ENCODE results near the gene OR2T11.
"Not testable (repeated sequence)": the region's sequence is repeated elsewhere in the genome, so short reads cannot be mapped to it uniquely, and the experiment has no call there.

The OR2T11 gene

DNA sequence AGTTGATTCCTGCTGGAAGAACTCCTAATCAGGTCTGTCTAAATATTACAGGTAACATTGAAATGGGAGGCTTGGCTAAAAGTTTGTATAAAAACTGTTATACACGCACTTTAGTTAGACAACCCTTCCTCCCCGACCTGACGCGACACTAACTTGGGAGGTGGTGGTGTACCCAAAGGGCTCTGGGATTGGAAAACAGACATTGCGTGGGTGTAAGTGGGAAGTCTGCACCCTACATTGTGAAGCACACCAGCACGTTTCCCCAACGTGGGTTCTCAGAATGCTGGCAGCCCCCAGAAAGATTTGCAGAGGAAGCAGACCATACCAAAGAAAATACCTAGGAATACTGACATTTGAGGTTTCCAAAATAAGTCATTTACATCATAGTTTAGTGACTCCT is 16.8 kb downstream of the OR2T11 start:
- DNase-seq (ENCODE audit: low spot score), result no peak

DNA sequence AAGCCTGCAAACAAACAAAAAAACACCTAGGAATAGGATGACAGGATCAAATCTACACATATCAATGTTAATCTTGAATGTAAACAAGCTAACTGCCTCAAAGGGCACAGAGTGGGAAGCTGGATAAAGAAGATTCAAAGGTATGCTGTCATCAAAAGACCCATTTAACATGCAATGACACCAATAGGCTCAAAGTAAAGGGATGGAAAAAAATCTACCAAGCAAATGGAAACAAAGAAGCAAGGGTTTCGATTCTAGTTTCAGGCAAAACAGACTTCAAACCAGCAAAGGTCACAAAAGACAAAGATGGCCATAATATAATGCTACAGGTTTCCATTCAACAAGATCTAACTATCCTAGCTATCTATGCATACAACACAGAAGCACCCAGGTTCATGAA is 21.1 kb downstream of the OR2T11 start:
- DNase-seq (ENCODE audit: low spot score), result no peak

DNA sequence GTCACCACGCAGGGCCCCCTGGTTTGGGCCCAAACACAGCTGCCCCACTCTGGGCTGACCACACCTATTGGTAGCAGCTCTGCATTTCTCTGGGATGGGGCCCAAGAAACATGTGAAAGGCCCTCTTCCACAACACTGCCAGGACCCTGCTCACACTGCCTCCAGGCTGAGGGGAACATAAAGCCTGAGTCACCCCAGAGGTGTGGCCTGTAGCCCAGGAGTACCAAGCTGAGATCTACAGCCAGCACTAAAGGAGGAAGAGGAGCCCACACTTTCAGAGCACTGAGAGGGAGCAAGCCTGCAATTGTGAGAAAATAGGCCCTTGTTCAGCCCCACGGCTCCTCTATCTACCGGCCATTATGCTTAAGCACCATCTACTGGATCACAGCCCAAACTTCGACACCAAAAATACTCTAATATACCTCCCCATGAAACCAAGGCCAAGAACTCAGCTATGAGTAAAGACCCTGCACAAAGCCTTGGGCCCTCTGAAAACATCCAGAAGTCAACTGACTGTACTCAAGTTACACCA is 22.9 kb downstream of the OR2T11 start:
- DNase-seq (ENCODE audit: low spot score), result no peak

DNA sequence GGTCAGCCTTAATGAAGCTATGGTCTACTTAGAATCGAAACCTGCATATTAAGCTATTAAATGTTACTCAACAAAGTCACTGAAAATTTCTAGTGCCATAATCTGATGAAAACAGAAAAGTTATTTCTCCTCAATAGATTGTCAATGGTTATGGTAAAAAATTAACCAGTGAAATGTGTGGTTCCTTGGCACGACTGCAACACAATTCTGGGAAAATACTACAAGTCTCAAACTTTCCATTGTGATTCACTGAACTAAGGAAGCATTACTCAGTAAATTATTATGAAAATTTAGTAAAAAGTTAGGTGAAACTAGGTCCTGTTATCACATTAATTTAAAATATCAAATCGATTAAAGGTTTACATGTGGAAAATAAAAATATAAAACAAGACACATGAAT is 24.6 kb downstream of the OR2T11 start:
- DNase-seq (ENCODE audit: low spot score), result no peak

DNA sequence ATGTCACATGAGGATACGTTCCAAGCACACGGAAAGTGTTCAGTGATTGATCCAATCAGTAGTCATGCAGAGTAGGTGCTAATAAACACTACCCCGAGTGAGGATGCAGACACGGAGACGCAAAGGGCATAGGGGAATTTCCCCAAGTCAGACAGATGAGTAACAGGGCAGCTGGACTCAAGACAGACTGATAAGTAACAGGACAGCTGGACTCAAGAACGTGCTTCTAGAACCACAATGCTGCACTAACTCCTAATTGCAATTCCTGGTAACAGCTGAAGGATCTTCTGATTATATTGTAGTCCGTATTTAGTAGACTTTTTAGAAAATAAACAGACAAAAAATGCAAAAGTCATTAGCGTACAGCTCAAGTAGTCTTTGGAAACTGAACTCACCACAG is 35.5 kb downstream of the OR2T11 start:
- DNase-seq (ENCODE audit: low spot score), result no peak

DNA sequence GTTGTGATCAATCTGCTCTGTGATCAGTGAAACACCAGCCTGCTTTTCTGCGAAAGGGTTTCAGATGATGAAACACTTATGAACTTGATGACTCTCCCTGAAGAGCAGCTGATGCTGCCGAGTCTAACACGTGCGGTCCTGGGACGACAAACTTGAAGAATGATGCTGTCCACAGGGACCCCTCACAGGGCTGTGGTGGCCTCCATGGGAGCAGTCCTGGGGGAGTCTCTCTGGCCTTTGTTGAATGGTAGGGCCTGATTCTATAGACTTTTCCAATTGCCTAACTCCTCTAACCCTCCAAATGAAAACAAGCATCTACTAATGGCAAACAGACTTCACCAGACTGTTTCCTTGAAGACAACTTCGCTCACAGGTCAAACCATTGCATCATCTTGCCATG is 37.3 kb downstream of the OR2T11 start, which contains the start of gene OR2T10:
Gene OR2T10, minus strand, starts transcription at position 112 of the 400 bp plus-strand sequence. CDS start 3,932 bp downstream, outside the sequence.
- DNase-seq (ENCODE audit: low spot score), result no peak

DNA sequence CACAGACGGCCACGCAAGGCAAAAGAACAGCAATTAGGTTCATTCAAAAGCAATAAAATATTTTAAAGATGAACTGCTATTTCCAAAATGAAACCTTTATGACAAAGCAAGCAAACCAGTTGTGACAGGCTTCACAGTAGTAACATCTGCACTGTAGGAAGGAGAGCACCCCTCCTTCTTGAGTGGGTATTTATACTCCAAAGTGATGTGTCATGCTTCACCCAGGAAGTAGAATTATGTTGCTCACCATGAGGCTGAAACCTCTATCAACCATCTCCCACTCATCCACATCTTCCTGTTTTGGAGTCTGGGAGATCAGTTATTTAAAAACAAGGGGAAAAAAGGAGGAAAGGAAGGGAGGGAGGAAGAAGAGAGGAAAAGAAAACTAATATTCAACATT is 38.3 kb downstream of the OR2T11 start:
- no peak for DNase-seq (ENCODE audit: low spot score)

DNA sequence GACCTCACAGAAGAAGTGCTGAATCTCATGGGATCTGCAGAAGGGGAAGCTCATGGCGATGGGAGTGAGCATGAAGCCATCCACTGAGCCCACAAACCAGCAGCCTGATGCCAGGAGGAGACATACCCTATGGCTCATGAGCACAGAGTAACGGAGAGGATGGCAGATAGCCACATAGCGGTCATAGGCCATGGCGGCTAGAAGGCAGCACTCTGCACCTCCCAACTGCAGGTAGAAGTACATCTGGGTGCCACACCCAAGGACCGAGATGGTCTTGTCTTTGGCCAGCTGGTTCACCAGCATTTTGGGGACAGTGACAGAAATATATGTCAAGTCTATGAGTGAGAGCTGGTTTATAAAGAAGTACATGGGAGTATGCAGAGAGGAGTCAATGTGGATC is 41.7 kb downstream of the OR2T11 start:
- no peak for DNase-seq (ENCODE audit: low spot score)

DNA sequence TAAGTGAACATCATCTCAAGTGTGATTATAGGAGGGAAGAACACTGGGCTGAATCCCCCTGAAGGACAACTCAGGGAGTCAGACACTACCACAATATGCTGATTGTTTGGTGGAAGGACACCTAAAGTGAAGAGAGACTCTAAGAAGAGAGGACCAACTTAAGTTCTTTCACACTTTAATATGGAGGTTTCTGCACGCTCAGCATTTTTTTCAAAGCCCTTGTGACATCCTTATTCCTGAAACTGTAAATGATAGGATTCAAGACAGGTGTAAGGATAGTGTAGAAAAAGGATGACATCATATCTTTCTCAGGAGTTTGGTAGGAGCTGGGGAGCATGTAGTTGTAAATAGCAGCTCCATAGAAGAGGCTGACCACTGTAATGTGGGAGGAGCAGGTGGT is 42.2 kb downstream of the OR2T11 start:
- no peak for DNase-seq (ENCODE audit: low spot score)

DNA sequence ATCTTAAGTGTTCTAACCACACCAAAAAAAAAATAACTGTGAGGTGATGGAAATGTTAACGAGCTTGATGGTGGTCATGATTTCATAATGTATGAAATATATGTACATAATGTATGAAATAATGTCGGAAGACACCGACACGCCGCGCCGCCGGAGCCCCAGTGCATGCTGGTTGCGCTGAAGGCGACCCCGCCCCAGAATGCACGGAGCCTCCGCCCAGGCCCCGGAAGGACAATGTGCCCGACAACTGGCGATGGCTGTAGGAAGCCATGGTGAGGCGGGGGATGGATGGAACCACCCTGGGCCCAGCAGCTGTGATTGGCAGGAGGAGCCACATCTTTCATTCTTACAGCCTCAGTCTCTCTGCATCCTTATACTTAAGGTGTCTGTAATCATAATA is 44.8 kb downstream of the OR2T11 start:
- no peak for DNase-seq (ENCODE audit: low spot score)

DNA sequence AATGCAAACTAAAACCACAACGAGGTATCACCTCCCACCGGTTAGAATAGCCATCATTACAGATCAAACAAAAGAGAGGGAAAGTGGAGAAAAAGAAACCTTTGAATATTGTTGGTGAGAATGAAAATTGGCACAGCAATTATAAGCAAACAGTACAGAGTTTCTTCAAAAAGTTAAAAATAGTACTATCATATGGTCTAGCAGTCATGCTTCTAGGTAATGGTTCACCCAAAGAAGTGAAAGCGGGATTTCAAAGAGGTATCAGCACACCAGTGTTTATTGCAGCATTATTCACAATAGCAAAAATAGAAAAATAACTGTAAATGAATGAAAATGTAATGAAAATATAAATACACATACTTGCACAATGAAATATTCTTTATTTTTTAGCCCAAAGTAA is 45.6 kb downstream of the OR2T11 start:
- DNase-seq (ENCODE audit: low spot score), result no peak

DNA sequence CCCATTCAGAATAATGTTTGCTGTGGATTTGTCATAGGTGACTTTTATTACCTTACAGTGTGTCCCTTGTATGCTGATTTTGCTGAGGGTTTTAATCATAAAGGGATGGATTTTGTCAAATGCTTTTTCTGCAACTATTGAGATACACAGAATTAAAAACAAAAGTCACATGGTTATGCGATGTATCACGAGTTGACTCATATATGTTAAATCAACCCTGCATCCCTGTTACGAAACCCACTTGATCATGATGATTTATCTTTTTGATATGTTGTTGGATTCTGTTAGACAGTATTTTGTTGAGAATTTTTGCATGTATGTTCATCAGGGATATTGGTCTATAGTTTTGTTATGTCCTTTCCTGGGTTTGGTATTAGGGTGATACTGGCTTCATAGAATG is 49.6 kb downstream of the OR2T11 start:
- no peak for DNase-seq (ENCODE audit: low spot score)

DNA sequence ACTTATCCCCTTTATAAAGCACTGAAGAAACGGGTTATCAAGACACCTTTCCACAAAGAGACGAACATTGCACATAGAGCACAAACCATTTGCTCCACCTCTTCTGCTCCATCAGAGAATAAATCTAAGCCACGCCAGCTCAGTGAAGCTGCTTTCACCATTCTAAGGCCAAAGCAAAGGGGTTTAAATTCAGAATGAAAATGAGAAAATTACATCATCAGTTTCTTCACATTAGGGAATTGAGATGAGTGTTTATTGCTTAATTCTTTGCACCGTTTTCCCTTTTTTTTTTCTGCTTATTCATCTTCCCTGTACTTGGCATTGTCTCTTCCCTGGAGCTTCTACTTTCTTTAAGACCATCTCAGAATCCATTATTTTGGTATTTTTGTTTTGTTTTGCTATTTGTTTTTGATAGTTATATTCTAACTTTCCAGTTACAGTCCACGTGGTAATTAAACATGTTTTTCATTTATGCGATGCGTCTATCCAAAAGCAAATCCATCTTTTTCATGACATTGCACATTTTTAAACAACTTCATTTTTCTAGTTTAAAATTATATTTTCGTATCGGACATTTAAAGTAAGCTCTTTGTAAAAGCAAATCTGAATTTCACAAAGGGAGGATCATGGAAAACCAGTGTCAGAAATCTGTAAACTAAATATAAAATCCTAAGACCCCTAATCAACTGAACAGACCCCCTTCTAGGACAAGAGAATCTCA is 58.5 kb downstream of the OR2T11 start:
- DNase-seq (ENCODE audit: low spot score), result no peak

DNA sequence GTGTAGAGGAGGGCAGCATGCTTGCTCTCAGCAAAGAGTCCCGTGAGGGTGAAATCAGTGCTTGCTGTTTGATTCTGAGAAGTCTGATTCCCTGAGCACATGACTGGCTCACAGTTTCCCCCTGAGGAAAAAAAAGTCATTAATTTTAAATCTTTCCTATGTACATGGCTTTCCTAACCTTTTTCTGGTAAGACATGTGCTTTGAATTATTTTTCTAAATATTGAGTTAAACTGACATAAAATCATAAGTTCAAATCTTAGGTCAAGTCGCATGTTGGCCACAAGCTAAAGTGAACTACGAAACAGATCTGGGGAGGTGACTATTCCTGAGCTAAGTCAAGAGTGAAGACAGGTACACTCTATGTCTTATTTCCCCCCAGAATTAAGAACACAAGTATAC is 60.2 kb downstream of the OR2T11 start, which contains the start of gene OR2T34:
Gene OR2T34, minus strand, starts transcription at position 101 of the 400 bp plus-strand sequence. Its CDS starts 0 bp downstream, at position 101.
- DNase-seq (ENCODE audit: low spot score), result not testable (repeated sequence)

DNA sequence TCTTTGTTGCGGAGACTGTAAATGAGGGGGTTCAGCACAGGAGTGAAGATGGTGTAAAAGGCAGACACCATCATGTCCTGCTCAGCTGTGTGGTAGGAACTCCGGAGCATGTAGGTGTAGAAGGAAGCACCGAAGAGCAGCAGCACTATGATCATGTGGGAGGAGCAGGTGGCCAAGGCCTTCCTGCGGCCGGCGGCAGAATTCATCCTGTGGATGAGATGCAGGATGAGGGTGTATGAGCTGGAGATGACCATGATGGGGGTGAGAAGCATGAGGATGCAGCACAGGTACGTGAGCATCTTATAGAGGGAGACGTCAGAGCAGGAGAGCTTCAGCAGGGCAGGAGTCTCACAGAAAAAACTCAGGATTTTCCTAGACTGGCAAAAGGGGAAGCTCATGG is 61.0 kb downstream of the OR2T11 start:
- not testable (repeated sequence) for DNase-seq (ENCODE audit: low spot score)
